ENCODE measurements around the gene HBM.
"Not testable (repeated sequence)": the region's sequence is repeated elsewhere in the genome, so short reads cannot be mapped to it uniquely, and the experiment has no call there.

The HBM gene

DNA sequence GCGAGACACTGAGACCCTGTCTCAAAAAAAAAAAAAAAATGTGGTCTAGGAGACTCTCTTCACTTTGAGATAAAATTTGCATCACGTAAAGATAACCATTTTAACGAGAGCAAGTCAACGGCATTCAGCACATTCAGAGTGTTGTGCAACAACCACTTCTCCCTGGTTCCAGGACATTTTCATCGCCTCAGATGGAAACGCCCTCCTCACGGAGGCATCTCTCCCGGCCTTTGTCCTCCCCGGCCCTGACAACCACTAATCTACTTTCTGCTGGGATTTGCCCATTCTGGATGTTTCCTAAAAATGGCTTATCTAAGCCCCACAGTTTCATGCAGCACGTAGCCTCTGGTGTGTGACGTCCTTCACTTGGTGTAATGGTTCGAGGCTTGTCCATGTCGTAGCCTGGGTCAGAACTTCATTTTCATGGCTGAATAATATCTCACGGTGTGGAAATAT, 21.0 kb upstream of the HBM start:
- DNase-seq (ENCODE audit: low spot score), result no peak
- in situ Hi-C loops (cut with MboI; ENCODE audit: low pct_unique_long_range_greater_than_20kb, low sequenced_read_pairs, unreplicated experiment), result no loop called here
- no peak for TF ChIP-seq CTCF (IDR thresholded peaks at IDR 0.05; ENCODE audit: extremely low read depth, insufficient read depth, missing control alignments)

DNA sequence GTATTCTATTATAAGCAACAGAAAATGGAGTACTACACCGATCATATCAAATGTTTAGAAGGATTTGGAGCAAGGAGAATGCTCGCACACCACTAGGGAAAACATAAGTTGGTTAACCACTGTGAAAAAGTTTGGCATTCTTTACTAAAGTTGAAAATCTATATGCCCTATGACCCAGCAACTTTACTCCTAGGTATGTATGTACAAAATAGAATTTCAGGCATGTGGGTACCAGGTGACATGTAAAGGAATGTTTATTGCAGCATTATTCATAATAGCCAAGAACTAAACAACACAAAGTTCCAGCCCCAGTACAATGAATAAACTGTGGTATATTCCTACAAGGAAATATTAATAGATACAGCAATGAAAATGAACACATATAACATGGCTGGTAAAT, 19.1 kb upstream of the HBM start:
- in situ Hi-C loops (cut with MboI; ENCODE audit: low pct_unique_long_range_greater_than_20kb, low sequenced_read_pairs, unreplicated experiment), result no loop called here
- DNase-seq (ENCODE audit: low spot score), result no peak
- no peak for TF ChIP-seq CTCF (IDR thresholded peaks at IDR 0.05; ENCODE audit: extremely low read depth, insufficient read depth, missing control alignments)

GRCh38 chr16:149024-149660, 16.6 kb upstream of the HBM start:
- no peak for TF ChIP-seq CTCF (IDR thresholded peaks at IDR 0.05; ENCODE audit: extremely low read depth, insufficient read depth, missing control alignments)
- in situ Hi-C loops (cut with MboI; ENCODE audit: low pct_unique_long_range_greater_than_20kb, low sequenced_read_pairs, unreplicated experiment), result no loop called here
- no peak for DNase-seq (ENCODE audit: low spot score)

- no peak for TF ChIP-seq CTCF (IDR thresholded peaks at IDR 0.05; ENCODE audit: extremely low read depth, insufficient read depth, missing control alignments)
- in situ Hi-C loops (cut with MboI; ENCODE audit: low pct_unique_long_range_greater_than_20kb, low sequenced_read_pairs, unreplicated experiment), result no loop called here
- no peak for DNase-seq (ENCODE audit: low spot score)
Measured at GRCh38 chr16:152141-153128, 13.3 kb upstream of the HBM start, which contains the start of gene HBZ. Gene HBZ (plus strand): TSS chr16:152644. CDS start chr16:152910, 266 bp downstream.

DNA sequence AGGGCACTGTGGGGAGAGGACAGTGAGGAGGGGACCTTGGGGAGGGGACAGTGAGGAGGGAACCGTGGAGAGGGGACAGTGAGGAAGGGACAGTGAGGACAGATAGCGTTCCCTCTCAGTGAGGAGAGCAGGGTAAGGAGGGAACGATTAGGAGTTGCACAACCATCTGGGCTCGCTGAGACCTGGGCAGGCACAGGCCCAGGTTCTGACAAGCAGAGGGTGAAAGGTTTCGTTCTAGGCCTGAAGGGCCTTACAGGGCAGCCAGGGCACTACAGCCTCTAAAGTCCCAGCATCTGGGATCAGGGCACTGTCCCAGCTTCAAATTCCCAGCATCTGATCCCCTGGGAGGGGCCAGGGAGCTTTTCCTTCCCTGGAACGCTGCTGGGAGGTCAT, 12.7 kb upstream of the HBM start:
- DNase-seq (ENCODE audit: low spot score); in situ Hi-C loops (cut with MboI; ENCODE audit: low pct_unique_long_range_greater_than_20kb, low sequenced_read_pairs, unreplicated experiment): not testable (repeated sequence)

- in situ Hi-C loops (cut with MboI; ENCODE audit: low pct_unique_long_range_greater_than_20kb, low sequenced_read_pairs, unreplicated experiment); DNase-seq (ENCODE audit: low spot score): not testable (repeated sequence)
Measured at GRCh38 chr16:153550-154216, 12.1 kb upstream of the HBM start.

DNA sequence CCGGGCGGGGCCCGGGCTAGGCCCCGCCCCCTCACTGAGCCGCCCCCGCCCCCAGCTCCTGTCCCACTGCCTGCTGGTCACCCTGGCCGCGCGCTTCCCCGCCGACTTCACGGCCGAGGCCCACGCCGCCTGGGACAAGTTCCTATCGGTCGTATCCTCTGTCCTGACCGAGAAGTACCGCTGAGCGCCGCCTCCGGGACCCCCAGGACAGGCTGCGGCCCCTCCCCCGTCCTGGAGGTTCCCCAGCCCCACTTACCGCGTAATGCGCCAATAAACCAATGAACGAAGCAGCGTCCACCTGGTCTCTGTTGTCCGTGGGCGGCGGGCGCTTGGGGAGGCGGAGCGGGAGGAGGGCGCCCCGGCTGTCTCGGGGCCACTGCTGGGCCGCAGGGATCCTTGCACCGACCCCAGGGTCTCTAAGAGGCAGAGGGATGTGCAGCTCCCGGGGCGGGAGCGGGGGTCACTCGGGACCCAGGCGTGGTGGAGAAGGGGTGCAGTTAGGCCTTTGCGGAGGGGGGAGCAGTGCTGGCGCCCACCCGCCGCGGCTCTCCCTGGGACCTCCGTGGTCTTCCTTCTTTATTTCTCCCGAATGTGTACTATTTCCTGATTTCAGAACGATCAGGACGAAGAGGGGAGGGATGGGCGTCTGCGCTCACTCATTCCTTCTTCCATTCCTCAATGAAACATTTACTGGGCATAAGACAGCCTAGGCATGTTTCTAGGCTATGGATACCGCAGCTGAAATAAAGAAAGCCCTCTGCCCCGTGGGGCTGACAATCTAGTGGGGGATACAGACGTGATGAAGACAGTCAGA, 11.4 kb upstream of the HBM start:
- in situ Hi-C loops (cut with MboI; ENCODE audit: low pct_unique_long_range_greater_than_20kb, low sequenced_read_pairs, unreplicated experiment), result no loop called here
- no peak for TF ChIP-seq CTCF (IDR thresholded peaks at IDR 0.05; ENCODE audit: extremely low read depth, insufficient read depth, missing control alignments)
- DNase-seq (ENCODE audit: low spot score), result peak; percentile 67
